H1 (cell line): ENCODE data around the gene LGALS3. TPM values are rescaled to one million over a fixed set of nuclear protein-coding genes. Genes with fewer than 3 reads are reported as not detected.

Experiments used
- CTCF ChIA-PET: fragments of 300-600 bp; sonication (Branson Sonifier 250); formaldehyde crosslinking; loops from one replicate; lab custom pipeline; 2021; ENCODE audit not compliant: partially characterized antibody; lab: Charles Lee
- POLR2A ChIA-PET: fragments of 300-600 bp; sonication (Branson Sonifier 250); formaldehyde crosslinking; loops from one replicate; lab custom pipeline; 2021; ENCODE audit warnings: inconsistent platforms; ENCODE audit not compliant: partially characterized antibody; lab: Charles Lee
- DNase-seq, 2 experiments: peaks; one replicate each; pipeline versions ENCODE4 v3.0.0 to v3.0.0-alpha.2; 2010 to 2022; ENCODE audit warnings: low spot score in 2 of 2, low read depth in 1 of 2, mixed read lengths in 1 of 2
- FAIRE-seq: peaks from 2 replicates; lab custom pipeline; 2011; peaks lifted over from hg19 to GRCh38; lab: Jason Lieb, UNC
- H2AFZ ChIP-seq: 2 replicates; pipeline ENCODE4 v1.8.1; 2012; ENCODE audit warnings: low read length, inconsistent platforms
- H2AK5ac ChIP-seq: 2 replicates; pipeline ENCODE4 v1.6.1; 2013; ENCODE audit warnings: low read depth, low read length
- H2BK120ac ChIP-seq: replicated peaks from 2 replicates; pipeline ENCODE3; 2013; ENCODE audit warnings: low read depth, low read length, inconsistent platforms
- H2BK12ac ChIP-seq: 2 replicates; pipeline ENCODE4 v1.6.1; 2013; ENCODE audit warnings: low read depth, low read length
- H2BK15ac ChIP-seq: 2 replicates; pipeline ENCODE4 v1.6.1; 2013; ENCODE audit warnings: low read length
- H2BK20ac ChIP-seq: 2 replicates; pipeline ENCODE4 v1.6.1; 2013; ENCODE audit warnings: low read length
- H2BK5ac ChIP-seq: 2 replicates; pipeline ENCODE4 v1.6.1; 2013; ENCODE audit warnings: low read depth, low read length
- H3K14ac ChIP-seq: 2 replicates; pipeline ENCODE4 v1.6.1; 2013; ENCODE audit warnings: inconsistent platforms; ENCODE audit not compliant: insufficient read length
- H3K18ac ChIP-seq: 2 replicates; pipeline ENCODE4 v1.6.1; 2013; ENCODE audit warnings: low read length; ENCODE audit errors: extremely low read depth
- H3K23ac ChIP-seq: 2 replicates; pipeline ENCODE4 v1.6.1; 2013; ENCODE audit warnings: inconsistent platforms; ENCODE audit not compliant: insufficient read length
- H3K23me2 ChIP-seq: 2 replicates; pipeline ENCODE4 v1.6.1; 2013; ENCODE audit warnings: low read depth, low read length
- H3K27ac ChIP-seq: 2 replicates; pipeline ENCODE4 v1.6.1; 2011; ENCODE audit warnings: low read depth, low read length, inconsistent platforms
- H3K27me3 ChIP-seq, 4 experiments: replicated peaks in 1 of 4; 1 replicate in 1 of 4; 2 replicates in 3 of 4; pipeline versions ENCODE4 v1.6.1 to v1.8.1; 2011 to 2013; ENCODE audit warnings: low read length in 3 of 4, mild to moderate bottlenecking in 3 of 4, inconsistent platforms in 2 of 4, mixed read lengths in 2 of 4, moderate library complexity in 1 of 4; ENCODE audit not compliant: control insufficient read depth in 3 of 4, insufficient read depth in 3 of 4; ENCODE audit errors: extremely low read depth in 1 of 4
- H3K36me3 ChIP-seq, 4 experiments: 2 replicates each; pipeline versions ENCODE4 v1.6.1 to v1.8.1; 2011 to 2013; ENCODE audit warnings: mild to moderate bottlenecking in 4 of 4, low read length in 3 of 4, moderate library complexity in 2 of 4, control low read depth in 1 of 4, inconsistent platforms in 1 of 4; ENCODE audit not compliant: insufficient read depth in 4 of 4, control insufficient read depth in 2 of 4
- H3K4ac ChIP-seq: replicated peaks from 2 replicates; pipeline ENCODE3; 2013; ENCODE audit warnings: low read length, low read depth, mixed read lengths, inconsistent platforms; ENCODE audit not compliant: insufficient read length
- H3K4me1 ChIP-seq, 4 experiments: replicated peaks in 1 of 4; 1 replicate in 1 of 4; 2 replicates in 3 of 4; pipeline versions ENCODE4 v1.6.1 to v1.8.1; 2011 to 2013; ENCODE audit warnings: low read length in 3 of 4, inconsistent platforms in 2 of 4, mixed read lengths in 1 of 4; ENCODE audit not compliant: insufficient read depth in 4 of 4, control insufficient read depth in 3 of 4
- H3K4me2 ChIP-seq, 2 experiments: 2 replicates each; pipeline versions ENCODE4 v1.6.1 to v1.8.1; 2011 to 2013; ENCODE audit warnings: low read depth in 2 of 2, low read length in 2 of 2, control low read depth in 1 of 2, inconsistent platforms in 1 of 2, mild to moderate bottlenecking in 1 of 2; ENCODE audit not compliant: insufficient read depth in 1 of 2
- H3K4me3 ChIP-seq, 4 experiments: fragments of 200-600, 300-600 bp in 1 of 4; sonication (generic), shearing (Covaris generic), sonication (Bioruptor Twin) in 1 of 4; 2 replicates each; pipeline versions ENCODE4 v1.5.1 to v1.8.1; 2011 to 2016; ENCODE audit warnings: low read length in 4 of 4, low read depth in 3 of 4, control low read depth in 2 of 4, inconsistent platforms in 2 of 4, mild to moderate bottlenecking in 2 of 4, mixed read lengths in 1 of 4, moderate library complexity in 1 of 4; ENCODE audit not compliant: insufficient read depth in 2 of 4; ENCODE audit errors: extremely low read depth in 1 of 4
- H3K56ac ChIP-seq: replicated peaks from 2 replicates; pipeline ENCODE3; 2013; ENCODE audit warnings: low read depth, mild to moderate bottlenecking, mixed read lengths, low read length, inconsistent platforms; ENCODE audit not compliant: insufficient read length
- H3K79me1 ChIP-seq: 2 replicates; pipeline ENCODE4 v1.6.1; 2013; ENCODE audit warnings: low read depth, low read length, control low read depth
- H3K79me2 ChIP-seq, 2 experiments: 2 replicates each; pipeline versions ENCODE4 v1.6.1 to v1.8.1; 2012 to 2013; ENCODE audit warnings: low read length in 2 of 2, mild to moderate bottlenecking in 2 of 2, inconsistent platforms in 1 of 2; ENCODE audit not compliant: insufficient read depth in 2 of 2, control insufficient read depth in 1 of 2
- H3K9ac ChIP-seq, 4 experiments: replicated peaks in 1 of 4; 1 replicate in 1 of 4; 2 replicates in 3 of 4; pipeline versions ENCODE4 v1.6.1 to v1.8.1; 2011 to 2013; ENCODE audit warnings: low read depth in 3 of 4, low read length in 3 of 4, control low read depth in 2 of 4, mild to moderate bottlenecking in 2 of 4, moderate library complexity in 2 of 4, inconsistent platforms in 1 of 4; ENCODE audit errors: extremely low read depth in 1 of 4
- H3K9me3 ChIP-seq, 2 experiments: 2 replicates each; pipeline versions ENCODE4 v1.6.1 to v1.8.1; 2012 to 2013; ENCODE audit warnings: mild to moderate bottlenecking in 2 of 2, moderate library complexity in 2 of 2, control low read depth in 1 of 2, inconsistent platforms in 1 of 2, low read depth in 1 of 2, low read length in 1 of 2, mixed read lengths in 1 of 2; ENCODE audit not compliant: insufficient read depth in 2 of 2
- H4K20me1 ChIP-seq, 2 experiments: replicated peaks in 1 of 2; 2 replicates each; pipeline versions ENCODE3 to v1.8.1; 2011 to 2013; ENCODE audit warnings: inconsistent platforms in 2 of 2, low read length in 2 of 2, mild to moderate bottlenecking in 1 of 2; ENCODE audit not compliant: insufficient read depth in 2 of 2, control insufficient read depth in 1 of 2
- H4K5ac ChIP-seq: 2 replicates; pipeline ENCODE4 v1.6.1; 2013; ENCODE audit warnings: low read length, low read depth, mixed read lengths, inconsistent platforms; ENCODE audit not compliant: insufficient read length
- H4K8ac ChIP-seq: 2 replicates; pipeline ENCODE4 v1.8.0; 2013; ENCODE audit warnings: mild to moderate bottlenecking, moderate library complexity, low read length, inconsistent platforms; ENCODE audit not compliant: insufficient read depth; ENCODE audit errors: extremely low read depth
- H4K91ac ChIP-seq: replicated peaks from 2 replicates; pipeline ENCODE3; 2013; ENCODE audit warnings: low read length, mixed read lengths, inconsistent platforms; ENCODE audit not compliant: insufficient read length
- CHD2 ChIP-seq: IDR thresholded peaks from 2 replicates; pipeline ENCODE4 v1.6.1; 2012; ENCODE audit warnings: low read length, improper control_type of control experiment
- FOSL1 ChIP-seq: IDR thresholded peaks from 2 replicates; pipeline ENCODE4 v1.6.1; 2011; ENCODE audit warnings: mild to moderate bottlenecking, low read depth, low read length, moderate library complexity; ENCODE audit not compliant: insufficient read depth
- JUND ChIP-seq: IDR thresholded peaks from 2 replicates; pipeline ENCODE4 v1.6.1; 2011; ENCODE audit warnings: mild to moderate bottlenecking, improper control_type of control experiment, low read length
- MAFK ChIP-seq: IDR thresholded peaks from 2 replicates; pipeline ENCODE4 v1.6.1; 2012; ENCODE audit warnings: low read depth, mild to moderate bottlenecking, improper control_type of control experiment, low read length
- MAX ChIP-seq: IDR thresholded peaks from 2 replicates; pipeline ENCODE4 v1.6.1; 2012; ENCODE audit warnings: inconsistent platforms
- POLR2A ChIP-seq, 2 experiments: IDR thresholded peaks; 1 replicate in 1 of 2; 2 replicates in 1 of 2; pipeline ENCODE4 v1.6.1; 2011; ENCODE audit warnings: low read depth in 2 of 2, low read length in 2 of 2, mild to moderate bottlenecking in 2 of 2; ENCODE audit errors: control extremely low read depth in 1 of 2
- SIN3A ChIP-seq, 2 experiments: IDR thresholded peaks in 1 of 2; conservative IDR thresholded peaks in 1 of 2; 2 replicates each; pipeline ENCODE4 v1.6.1; 2011 to 2012; ENCODE audit warnings: low read length in 2 of 2, improper control_type of control experiment in 1 of 2, low read depth in 1 of 2, mild to moderate bottlenecking in 1 of 2
- SP2 ChIP-seq: IDR thresholded peaks from 2 replicates; pipeline ENCODE4 v1.6.1; 2012; ENCODE audit warnings: mild to moderate bottlenecking, low read length, inconsistent platforms
- WGBS, 2 experiments: shearing (Covaris generic) in 1 of 2; methylation state at CpG; one replicate each; pipeline versions ENCODE4 v1.1.6 to v1.1.7; 2013 to 2015; ENCODE audit warnings: low lambda C conversion rate in 2 of 2, mixed read lengths in 2 of 2, inconsistent platforms in 1 of 2, low coverage in 1 of 2, missing lambda C conversion rate in 1 of 2; ENCODE audit not compliant: insufficient replicate concordance in 2 of 2, insufficient coverage in 1 of 2, insufficient read length in 1 of 2; ENCODE audit errors: extremely low coverage in 1 of 2, missing lambda C conversion rate in 1 of 2; 5-methylcytosine and 5-hydroxymethylcytosine counted together
- polyA plus RNA-seq, 7 experiments: library from polyadenylated mRNA; depleted of rRNA in 3 of 7; stranded (reverse) in 5 of 7; unstranded in 2 of 7; fragments of >200 nt in 5 of 7; fragments of 200-250 nt in 2 of 7; gene quantifications; 1 replicate in 5 of 7; 2 replicates in 1 of 7; 4 replicates in 1 of 7; pipeline versions ENCODE4 v1.2.1 to v1.2.3, GENCODE V29; 2011 to 2013; ENCODE audit warnings: missing spikeins in 2 of 7, mixed read lengths in 2 of 7
- total RNA-seq: library from RNA; stranded (reverse); fragmentation: NEBNext Ultra II Directional; extraction: Animal tissue kit (Norgen Biotek cat#: 25700); gene quantifications from 2 replicates; pipeline ENCODE4 v1.2.1, GENCODE V29; 2021

Gene LGALS3
- total and polyA plus RNA-seq, 2 of the 8 experiments (the other 6 are each of a cell fraction or from before 2014, with no cell fraction given) = 9.7 to 14.5 TPM

GRCh38 chr14:55116246-55117030 lies 12.6 kb upstream of the LGALS3 start:
- Histone ChIP-seq H3K36me3 (no peaks in the 10 kb centered on the region), H4K20me1 (no peaks in the 10 kb centered on the region), H3K9ac (no peak overlapping the region), H3K4me3 (no peak overlapping the region), H2BK12ac (no peak overlapping the region), H4K91ac (no peak overlapping the region), H2BK15ac (no peak overlapping the region), H3K27ac (no peak overlapping the region), H4K5ac (no peak overlapping the region), H2AFZ (no peak overlapping the region), H4K8ac (no peak overlapping the region), H3K23me2 (no peaks in the 10 kb centered on the region; the same call in 1 of the 2 replicates), H3K56ac (no peak overlapping the region), H3K4me1 (peaks cover 0 to 3% (median 1%) of the 10 kb centered on the region in 4 experiments; a peak in 3 of 7 replicates), H3K79me2 (no peaks in the 10 kb centered on the region), H3K4ac (no peak overlapping the region), H2BK20ac (no peak overlapping the region), H3K79me1 (no peaks in the 10 kb centered on the region), H3K23ac (no peak overlapping the region), H2AK5ac (no peak overlapping the region), H3K14ac (no peak overlapping the region), H3K18ac (no peak overlapping the region), H3K9me3 (no peaks in the 10 kb centered on the region), H3K27me3 (no peaks in the 10 kb centered on the region; a peak in 1 of 7 replicates), H3K4me2 (no peak overlapping the region), H2BK5ac (no peak overlapping the region), H2BK120ac (no peak overlapping the region)
- FAIRE-seq (no peak), DNase-seq (no peak)
- TF ChIP-seq MAFK (no peak), CHD2 (no peak), JUND (no peak), SP2 (no peak), SIN3A (conservative IDR thresholded peaks at IDR 0.05 in 1 of 2, IDR thresholded peaks at IDR 0.05 in 1 of 2; ENCODE audit: low read depth in 1 of 2, low read length in 2 of 2) (no peak), POLR2A (IDR thresholded peaks at IDR 0.05; ENCODE audit: control extremely low read depth in 1 of 2, low read depth in 2 of 2, low read length in 2 of 2) (no peak), MAX (no peak), FOSL1 (no peak)
- CTCF ChIA-PET = interaction anchor here (0.6 to 3.8 kb wide), 4 partner anchors 11 to 25 kb away, joined by 3 to 16 read pairs (median 3); no protein-coding TSS in a partner anchor
- 80% methylated on average over 11 of the region's 11 CpGs; no CpG with 5 or more reads in 1 of the 2 experiments for WGBS, 2 experiments
- POLR2A ChIA-PET = interaction anchor here (1.0 to 4.0 kb wide), 4 partner anchors 9 to 14 kb away, joined by 3 to 15 read pairs (median 4); no protein-coding TSS in a partner anchor
